T-helper 17 cell (primary cell): ENCODE data around the gene CFAP58. TPM values are rescaled to one million over a fixed set of nuclear protein-coding genes. Genes with fewer than 3 reads are reported as not detected.
A peak's percentile ranks its signal among the peaks of the same experiment; 100 is the strongest.

ENCODE experiments used
- ATAC-seq: fragments of 150-1000 bp; cut with Tn5 transposase; 2 replicates; pipeline ENCODE4 v1.10.0; 2021; ENCODE audit warnings: mild to moderate bottlenecking, moderate library complexity
- DNase-seq, 3 donors: peaks; one replicate each; pipeline versions ENCODE4 v3.0.0 to v3.0.0-alpha.2; 2020 to 2021
- H3K9me3 ChIP-seq: one replicate; pipeline ENCODE4 v1.7.0; 2013; ENCODE audit warnings: low read length, mild to moderate bottlenecking; ENCODE audit not compliant: control insufficient read depth, poor library complexity, severe bottlenecking
- H3K27ac Mint-ChIP-seq: one replicate; pipeline ENCODE4 v1.8.0; 2022; ENCODE audit warnings: mild to moderate bottlenecking, moderate library complexity, mixed read lengths
- H3K27me3 Mint-ChIP-seq: one replicate; pipeline ENCODE4 v1.8.0; 2022; ENCODE audit warnings: mixed read lengths
- H3K36me3 Mint-ChIP-seq: one replicate; pipeline ENCODE4 v1.8.0; 2022; ENCODE audit warnings: low read depth, mixed read lengths
- H3K4me1 Mint-ChIP-seq: one replicate; pipeline ENCODE4 v1.8.0; 2022; ENCODE audit warnings: mild to moderate bottlenecking, mixed read lengths
- H3K4me3 Mint-ChIP-seq: one replicate; pipeline ENCODE4 v1.8.0; 2022; ENCODE audit warnings: mild to moderate bottlenecking, moderate library complexity, mixed read lengths
- total RNA-seq, 4 donors: library from RNA in 2 of 4; stranded (reverse) in 2 of 4; gene quantifications; one replicate each; pipeline ENCODE4 v1.2.3 and lab custom pipeline; 2022 to 2026

CFAP58 gene
- total RNA-seq, 2 donors from 2014 or later = not detected

DNA sequence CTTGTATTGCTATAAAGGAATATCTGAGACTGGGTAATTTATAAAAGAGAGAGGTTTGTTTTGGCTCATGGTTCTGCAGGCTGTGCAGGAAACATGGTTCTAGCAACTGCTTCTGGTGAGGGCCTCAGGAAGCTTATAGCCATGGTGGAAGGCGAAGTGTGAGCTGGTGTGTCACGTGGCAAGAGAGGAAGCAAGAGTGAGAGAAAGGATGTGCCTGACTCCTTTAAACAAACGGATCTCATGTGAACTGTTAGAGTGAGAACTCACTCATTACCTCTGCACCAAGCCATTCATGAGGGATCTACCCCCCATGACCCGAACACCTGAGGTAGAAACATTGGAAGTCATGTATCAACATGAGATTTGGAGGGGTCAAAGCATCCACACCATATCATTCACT, 7.7 kb upstream of the CFAP58 start:
- Mint-ChIP-seq H3K4me1 (peaks cover 2% of the 10 kb centered on the region), H3K4me3 (no peak overlapping the region), H3K27me3 (no peaks in the 10 kb centered on the region), H3K27ac (peak overlapping the region; percentile 3), H3K36me3 (no peaks in the 10 kb centered on the region)
- DNase-seq (no peak), ATAC-seq (no peak)
- H3K9me3 ChIP-seq = no peaks in the 10 kb centered on the region

DNA sequence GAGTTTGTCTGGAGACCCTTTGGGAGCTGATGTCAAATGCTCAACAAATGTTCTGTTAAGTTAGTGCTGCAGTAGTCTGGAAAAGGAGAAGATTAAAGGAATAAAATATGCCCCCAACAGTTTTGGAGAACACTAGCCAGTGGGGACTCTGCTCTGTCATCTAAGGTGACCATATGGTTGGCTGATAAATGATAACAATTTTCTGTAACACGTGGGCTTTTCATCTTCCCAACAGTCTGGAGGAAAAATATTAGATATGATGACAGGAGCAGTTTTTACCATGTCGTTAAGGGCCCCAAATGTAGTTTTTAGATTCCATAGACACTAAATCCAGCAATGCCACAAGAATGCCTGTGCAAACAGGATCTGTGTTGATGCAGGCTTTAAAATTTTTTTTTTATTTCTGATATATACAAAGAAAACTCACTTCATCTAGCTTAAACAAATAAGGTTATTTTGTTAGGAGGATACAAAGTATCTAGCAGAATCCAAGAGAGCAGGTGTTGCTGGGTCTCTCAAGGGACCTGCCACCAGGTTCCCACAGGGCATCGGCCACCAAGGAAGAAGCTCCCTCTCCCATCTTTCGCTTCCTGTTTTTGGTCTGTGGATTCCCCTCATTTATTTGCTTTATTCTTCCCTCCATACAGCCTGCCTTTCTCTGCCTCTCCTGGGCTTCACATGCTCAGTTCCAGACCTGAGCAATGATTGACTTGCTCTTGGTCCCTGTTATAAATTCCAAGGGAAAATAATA, 6.2 kb upstream of the CFAP58 start:
- no peaks in the 10 kb centered on the region for H3K9me3 ChIP-seq
- no peak for DNase-seq
- Mint-ChIP-seq H3K36me3 (no peaks in the 10 kb centered on the region), H3K4me3 (no peak overlapping the region), H3K27ac (peak overlapping the region; percentile 62), H3K27me3 (no peaks in the 10 kb centered on the region), H3K4me1 (peaks cover 13% of the 10 kb centered on the region)
- no peak for ATAC-seq

DNA sequence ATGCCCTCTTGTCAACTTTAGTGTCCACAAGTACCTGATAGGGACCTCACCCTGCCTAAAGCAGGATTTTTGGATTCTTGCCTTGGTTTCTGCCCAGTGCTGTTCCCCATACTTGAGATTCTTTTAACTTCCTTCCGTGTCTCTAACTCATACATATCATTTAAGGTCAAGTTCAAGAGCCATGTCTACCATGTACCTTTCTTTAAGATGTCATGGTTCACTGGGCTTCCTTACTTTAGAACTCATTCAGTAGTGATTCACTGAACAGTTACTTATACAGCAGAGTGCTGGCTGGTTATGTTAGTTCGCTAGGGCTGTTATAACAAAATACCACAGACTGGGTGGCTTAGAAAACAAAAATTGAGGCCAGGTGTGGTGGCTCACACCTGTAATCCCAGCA, 5.0 kb upstream of the CFAP58 start:
- H3K27me3 Mint-ChIP-seq = no peaks in the 10 kb centered on the region
- no peak for ATAC-seq
- no peak overlapping the region for H3K4me3 Mint-ChIP-seq
- peaks cover 18% of the 10 kb centered on the region for H3K4me1 Mint-ChIP-seq
- DNase-seq = no peak
- no peak overlapping the region for H3K27ac Mint-ChIP-seq
- no peaks in the 10 kb centered on the region for H3K36me3 Mint-ChIP-seq
- no peaks in the 10 kb centered on the region for H3K9me3 ChIP-seq

DNA sequence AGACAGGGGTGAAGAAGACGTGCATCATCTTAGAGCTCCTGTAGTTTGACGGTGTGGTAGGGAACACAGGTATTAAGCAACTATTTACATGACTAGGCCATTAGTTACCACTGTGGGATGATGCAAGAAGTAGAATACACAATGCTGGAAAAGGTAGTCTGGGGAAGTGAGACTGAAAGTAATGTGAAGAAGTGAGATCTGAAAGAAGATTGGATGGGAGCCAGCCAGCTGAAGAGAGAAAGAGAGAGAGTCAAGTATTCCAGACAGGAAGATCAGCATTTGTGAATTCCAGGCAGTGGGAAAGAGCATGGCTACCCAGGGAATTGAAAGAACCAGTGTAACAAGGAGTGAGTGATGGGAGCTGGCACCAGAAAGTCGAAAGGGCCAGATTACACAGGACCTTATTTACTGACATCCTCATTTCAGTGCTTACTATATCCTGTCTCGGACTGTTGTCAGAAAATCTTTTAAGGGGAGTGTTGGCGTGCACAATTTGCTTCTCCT, 4.0 kb upstream of the CFAP58 start:
- Mint-ChIP-seq H3K4me3 (no peak overlapping the region), H3K4me1 (peaks cover 18% of the 10 kb centered on the region), H3K27me3 (no peaks in the 10 kb centered on the region), H3K27ac (no peak overlapping the region), H3K36me3 (no peaks in the 10 kb centered on the region)
- no peak for DNase-seq
- no peaks in the 10 kb centered on the region for H3K9me3 ChIP-seq
- ATAC-seq = no peak

DNA sequence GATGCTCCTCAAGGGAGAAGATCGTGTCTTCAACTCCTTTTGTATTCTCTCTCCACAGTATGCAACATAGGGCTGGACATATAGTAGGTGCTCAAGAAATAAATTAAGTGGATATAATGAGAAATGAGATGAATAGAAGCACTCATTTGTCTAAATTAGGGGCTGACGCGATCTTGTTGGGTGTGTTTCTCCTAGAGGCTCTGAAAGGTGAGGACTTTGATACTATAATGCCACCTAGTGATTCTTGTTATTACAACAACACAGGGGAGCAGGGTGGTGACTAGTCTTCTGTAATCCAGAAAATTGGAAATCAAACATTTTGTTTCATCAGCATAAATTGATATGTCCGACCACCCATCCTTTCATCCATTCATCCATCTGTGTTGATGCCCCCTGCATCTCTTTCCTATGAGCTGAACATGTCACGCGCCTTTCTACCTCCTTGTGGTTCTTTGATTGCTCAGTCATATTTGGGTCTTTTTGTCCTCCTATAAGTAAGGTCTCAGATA, 3.5 kb upstream of the CFAP58 start:
- Mint-ChIP-seq H3K36me3 (no peaks in the 10 kb centered on the region), H3K4me1 (peaks cover 18% of the 10 kb centered on the region), H3K4me3 (no peak overlapping the region), H3K27me3 (no peaks in the 10 kb centered on the region), H3K27ac (no peak overlapping the region)
- ATAC-seq = peak; percentile 65
- no peaks in the 10 kb centered on the region for H3K9me3 ChIP-seq
- no peak for DNase-seq

DNA sequence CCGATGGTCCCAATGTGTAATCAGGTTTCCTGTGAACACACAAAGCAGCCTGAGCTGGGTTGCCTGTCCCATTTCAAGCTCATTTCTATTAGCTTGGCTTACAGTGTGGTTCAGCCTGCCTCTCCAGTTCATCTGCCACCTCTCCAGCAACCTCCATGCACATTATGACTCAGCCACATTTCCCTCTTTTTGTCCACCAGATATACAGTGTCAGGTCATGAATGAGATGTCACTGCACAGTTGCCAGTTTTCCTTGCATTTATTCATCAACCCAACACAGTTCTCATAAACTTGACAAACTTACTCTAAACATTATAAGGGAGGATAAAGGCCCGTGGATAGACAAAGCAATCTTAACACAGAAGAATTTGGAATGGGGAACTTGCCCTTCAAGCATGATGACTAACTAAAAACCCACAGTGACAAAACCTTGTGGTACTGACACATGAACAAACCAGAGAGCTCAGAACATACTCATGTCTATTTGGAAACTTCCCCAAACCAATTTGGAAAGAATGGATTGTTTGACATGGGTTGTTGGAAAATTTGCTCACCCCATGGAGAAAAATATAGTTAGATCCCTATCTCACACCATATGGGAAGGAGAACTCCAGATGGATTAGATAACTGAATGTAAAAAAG, 2.5 kb upstream of the CFAP58 start:
- ATAC-seq (no peak), DNase-seq (no peak)
- Mint-ChIP-seq H3K4me1 (peaks cover 18% of the 10 kb centered on the region), H3K36me3 (no peaks in the 10 kb centered on the region), H3K27ac (peak overlapping the region; percentile 8), H3K4me3 (peak overlapping the region; percentile 78), H3K27me3 (no peaks in the 10 kb centered on the region)
- no peaks in the 10 kb centered on the region for H3K9me3 ChIP-seq

DNA sequence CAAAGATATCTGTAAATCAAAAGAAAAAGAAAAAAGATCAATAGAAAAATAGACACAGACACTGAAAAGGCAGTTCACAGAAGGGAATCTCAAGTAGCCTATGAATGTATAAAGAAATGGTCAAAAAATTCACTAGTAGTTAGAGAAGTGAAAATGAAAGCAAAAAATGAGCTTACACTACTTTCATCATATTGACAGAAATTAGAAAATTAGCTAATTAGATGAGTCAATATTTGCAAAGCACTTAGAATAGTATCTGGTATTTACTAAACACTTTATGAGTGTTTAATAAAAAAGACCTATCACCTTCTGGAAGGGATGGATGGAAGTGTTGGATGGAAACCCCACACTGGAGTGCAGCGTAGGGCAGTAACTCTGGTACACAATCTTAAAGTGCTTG, 1.7 kb upstream of the CFAP58 start:
- no peak for DNase-seq
- peak overlapping the region; percentile 81 for H3K27ac Mint-ChIP-seq
- peak overlapping the region; percentile 78 for H3K4me3 Mint-ChIP-seq
- no peaks in the 10 kb centered on the region for H3K9me3 ChIP-seq
- H3K36me3 Mint-ChIP-seq = no peaks in the 10 kb centered on the region
- H3K4me1 Mint-ChIP-seq = peaks cover 18% of the 10 kb centered on the region
- no peaks in the 10 kb centered on the region for H3K27me3 Mint-ChIP-seq
- ATAC-seq = no peak

DNA sequence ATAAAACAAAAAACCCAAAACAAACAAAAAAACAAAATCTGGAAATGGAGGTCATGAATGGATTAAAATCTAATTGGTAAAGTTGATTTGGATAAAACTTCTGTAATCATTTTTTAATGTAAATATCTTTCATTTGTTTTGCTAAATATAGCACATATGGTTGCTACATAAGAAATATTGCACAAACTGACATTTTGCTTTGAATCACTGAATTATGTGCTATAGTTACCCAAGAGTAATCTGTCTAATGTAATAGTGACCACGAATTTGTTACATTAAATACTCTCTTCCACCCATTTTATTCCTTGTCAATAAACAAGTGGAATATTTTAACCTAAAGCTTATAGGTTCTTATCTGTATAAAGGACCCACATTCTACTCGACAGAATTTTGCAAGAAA, 6.2 kb downstream of the CFAP58 start:
- Mint-ChIP-seq H3K4me1 (no peaks in the 10 kb centered on the region), H3K4me3 (no peak overlapping the region), H3K27me3 (peaks cover 5% of the 10 kb centered on the region), H3K36me3 (peaks cover 3% of the 10 kb centered on the region), H3K27ac (no peak overlapping the region)
- no peaks in the 10 kb centered on the region for H3K9me3 ChIP-seq
- ATAC-seq = no peak
- DNase-seq = no peak

DNA sequence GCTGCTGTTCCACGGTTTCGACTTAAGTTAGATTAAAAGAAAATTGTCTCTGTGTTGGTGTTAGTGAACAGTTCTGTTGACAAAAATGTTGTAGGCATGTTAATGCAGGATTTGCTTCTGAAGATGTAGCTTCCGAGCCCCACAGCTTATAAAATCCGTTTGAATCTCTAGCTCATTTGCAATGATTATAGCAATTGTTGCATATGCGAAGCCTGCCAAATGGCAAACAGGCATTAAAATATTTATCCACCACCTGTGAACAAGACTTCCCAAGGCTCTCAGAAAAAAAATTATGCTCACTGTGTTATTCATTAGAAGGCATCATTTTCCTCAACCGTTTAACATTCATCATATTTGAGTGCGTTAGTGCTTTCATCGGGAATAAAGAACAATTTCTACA, 14.3 kb downstream of the CFAP58 start:
- no peaks in the 10 kb centered on the region for H3K9me3 ChIP-seq
- DNase-seq = no peak
- ATAC-seq = no peak
- no peak overlapping the region for H3K4me3 Mint-ChIP-seq
- no peak overlapping the region for H3K27ac Mint-ChIP-seq
- peaks cover 32% of the 10 kb centered on the region for H3K27me3 Mint-ChIP-seq
- no peaks in the 10 kb centered on the region for H3K4me1 Mint-ChIP-seq
- no peaks in the 10 kb centered on the region for H3K36me3 Mint-ChIP-seq

DNA sequence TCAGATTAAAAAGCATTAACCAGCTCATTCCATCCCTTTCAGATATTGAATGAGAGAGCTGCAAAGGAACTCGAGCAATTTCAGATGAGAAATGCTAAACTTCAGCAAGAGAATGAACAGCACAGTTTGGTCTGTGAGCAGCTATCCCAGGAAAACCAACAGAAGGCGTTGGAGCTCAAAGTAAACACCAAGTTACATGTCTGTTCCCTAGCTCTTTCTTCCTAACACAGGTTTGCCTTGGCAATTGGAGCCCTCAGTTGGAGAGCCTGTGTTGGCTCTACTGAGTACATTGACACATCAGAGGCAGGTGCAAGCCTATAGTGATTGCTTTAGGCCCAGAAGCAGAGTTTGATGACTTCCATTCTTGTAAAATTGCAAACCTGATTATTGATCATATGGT, 14.7 kb downstream of the CFAP58 start:
- Mint-ChIP-seq H3K4me1 (no peaks in the 10 kb centered on the region), H3K27me3 (peaks cover 32% of the 10 kb centered on the region), H3K36me3 (no peaks in the 10 kb centered on the region), H3K4me3 (no peak overlapping the region), H3K27ac (no peak overlapping the region)
- DNase-seq (no peak), ATAC-seq (no peak)
- H3K9me3 ChIP-seq = no peaks in the 10 kb centered on the region

DNA sequence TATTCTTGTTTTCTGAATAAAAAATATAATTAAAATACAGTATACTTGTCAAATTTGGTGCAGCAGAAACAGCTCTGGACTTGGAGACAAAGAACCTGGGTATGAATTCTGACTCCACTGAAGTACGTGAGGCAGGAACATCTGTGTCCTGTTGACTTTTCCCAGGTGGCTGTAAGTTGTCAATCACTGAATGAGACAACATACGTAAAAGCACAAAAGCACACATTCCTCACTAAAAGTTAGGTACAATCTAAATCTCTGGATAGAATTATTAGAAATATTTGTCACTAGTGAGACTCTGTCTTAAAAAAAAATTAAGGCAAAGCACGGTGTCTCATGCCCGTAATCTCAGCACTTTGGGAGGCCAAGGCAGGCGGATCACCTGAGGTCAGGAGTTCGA, 18.1 kb downstream of the CFAP58 start:
- DNase-seq (no peak), ATAC-seq (no peak)
- peaks cover 23% of the 10 kb centered on the region for H3K27me3 Mint-ChIP-seq
- no peaks in the 10 kb centered on the region for H3K36me3 Mint-ChIP-seq
- no peak overlapping the region for H3K4me3 Mint-ChIP-seq
- H3K27ac Mint-ChIP-seq = no peak overlapping the region
- no peaks in the 10 kb centered on the region for H3K9me3 ChIP-seq
- H3K4me1 Mint-ChIP-seq = no peaks in the 10 kb centered on the region

DNA sequence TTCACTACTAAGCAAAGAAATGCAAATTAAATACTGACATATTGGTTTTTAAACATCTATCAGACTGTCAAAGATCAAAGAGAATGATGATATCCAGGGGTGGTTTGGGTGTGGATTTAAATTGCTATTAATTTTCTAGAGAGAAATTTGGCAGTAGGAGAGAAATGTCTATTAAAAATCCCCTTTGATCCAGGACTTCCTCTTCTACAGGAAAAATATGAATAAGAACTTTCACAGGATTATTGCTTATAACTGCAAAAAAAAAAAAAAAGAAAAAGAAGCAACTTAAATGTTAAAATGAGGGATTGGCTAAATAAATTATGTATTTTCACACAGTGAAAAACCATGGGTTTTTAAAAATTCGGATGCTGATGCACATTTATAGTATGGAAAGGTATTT, 21.0 kb downstream of the CFAP58 start:
- DNase-seq = no peak
- no peak for ATAC-seq
- H3K27ac Mint-ChIP-seq = no peak overlapping the region
- peaks cover 6% of the 10 kb centered on the region for H3K27me3 Mint-ChIP-seq
- no peaks in the 10 kb centered on the region for H3K4me1 Mint-ChIP-seq
- no peaks in the 10 kb centered on the region for H3K36me3 Mint-ChIP-seq
- no peaks in the 10 kb centered on the region for H3K9me3 ChIP-seq
- H3K4me3 Mint-ChIP-seq = no peak overlapping the region

DNA sequence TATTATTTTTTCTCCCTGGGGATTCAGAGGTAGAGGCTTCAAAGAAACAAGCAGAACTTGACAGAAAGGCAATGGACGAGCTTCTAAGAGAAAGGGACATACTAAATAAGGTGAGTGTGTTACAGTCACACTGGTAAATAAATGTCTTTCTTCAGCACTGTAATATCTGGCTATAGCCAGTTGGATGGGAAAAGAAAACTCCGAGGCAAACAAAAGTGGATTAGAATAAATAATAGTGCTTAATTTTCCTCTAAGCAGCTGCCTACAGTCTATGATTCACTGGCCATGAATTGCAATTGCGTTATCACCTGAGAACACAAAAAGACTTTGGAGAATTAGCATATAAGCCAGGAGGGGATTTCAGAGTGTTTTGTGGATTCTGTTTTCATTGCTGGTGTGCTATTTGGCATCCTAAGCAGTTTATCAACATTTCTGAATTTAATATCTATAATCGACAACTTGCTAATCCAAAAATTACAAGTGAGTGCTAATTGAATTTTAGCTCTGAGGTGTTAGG, 23.2 kb downstream of the CFAP58 start:
- no peak overlapping the region for H3K27ac Mint-ChIP-seq
- ATAC-seq (no peak), DNase-seq (no peak)
- no peaks in the 10 kb centered on the region for H3K9me3 ChIP-seq
- no peaks in the 10 kb centered on the region for H3K4me1 Mint-ChIP-seq
- peaks cover 11% of the 10 kb centered on the region for H3K27me3 Mint-ChIP-seq
- no peak overlapping the region for H3K4me3 Mint-ChIP-seq
- H3K36me3 Mint-ChIP-seq = no peaks in the 10 kb centered on the region
